GM21528 (cell line): Measurements from ENCODE around the gene MUC4.
"Not testable (repeated sequence)": the region's sequence is repeated elsewhere in the genome, so short reads cannot be mapped to it uniquely, and the experiment has no call there.

Source experiments
- ATAC-seq: cut with Tn5 transposase; IDR thresholded peaks from one replicate; pipeline ENCODE4 v1.9.1; 2021; ENCODE audit warnings: mild to moderate bottlenecking, moderate library complexity; ENCODE audit not compliant: unreplicated experiment, low FRiP score

The MUC4 gene

DNA sequence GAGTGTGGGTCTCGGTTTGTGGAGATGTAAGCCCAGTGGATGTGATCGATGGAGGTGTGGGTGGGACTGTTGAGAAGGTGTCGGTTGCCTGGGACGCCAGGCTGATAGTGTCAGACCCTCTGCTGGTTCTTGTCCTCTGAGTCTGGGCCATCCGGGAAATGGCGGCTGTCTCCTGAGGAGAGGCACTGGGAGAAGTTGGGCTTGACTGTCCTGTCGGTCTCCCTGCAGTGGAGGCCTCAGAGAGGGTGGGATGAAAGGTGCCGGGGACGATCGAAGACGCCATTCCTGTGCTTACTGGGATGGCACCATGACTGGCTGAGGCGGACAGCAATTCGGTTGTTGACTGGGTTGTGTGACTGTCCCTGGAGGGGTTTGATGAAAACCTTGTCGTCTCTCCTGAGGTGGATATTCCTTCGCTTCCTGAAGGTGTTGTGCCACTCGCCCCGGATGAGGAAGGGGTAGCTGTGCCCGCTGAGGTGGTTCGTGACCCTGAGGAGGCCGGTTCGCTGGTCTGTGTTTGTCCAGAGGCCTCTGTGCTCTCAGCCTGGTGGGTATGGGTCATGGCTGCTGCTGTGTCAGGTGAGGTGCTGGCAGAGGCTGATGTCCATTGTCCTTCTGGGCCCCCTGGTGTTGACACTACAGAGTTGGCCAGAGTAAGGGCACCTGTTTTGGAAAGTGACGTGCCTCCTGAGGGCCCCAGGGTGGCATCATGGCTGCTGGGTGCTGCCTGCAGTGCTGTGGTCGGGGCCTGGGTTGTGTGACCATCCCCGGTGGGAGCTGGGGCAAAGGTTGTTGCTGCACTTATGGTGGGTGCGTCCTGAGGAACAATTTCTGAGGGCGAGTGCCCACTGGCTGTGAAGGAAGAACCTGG is 22.8 kb downstream of the MUC4 start:
- no peak for ATAC-seq

DNA sequence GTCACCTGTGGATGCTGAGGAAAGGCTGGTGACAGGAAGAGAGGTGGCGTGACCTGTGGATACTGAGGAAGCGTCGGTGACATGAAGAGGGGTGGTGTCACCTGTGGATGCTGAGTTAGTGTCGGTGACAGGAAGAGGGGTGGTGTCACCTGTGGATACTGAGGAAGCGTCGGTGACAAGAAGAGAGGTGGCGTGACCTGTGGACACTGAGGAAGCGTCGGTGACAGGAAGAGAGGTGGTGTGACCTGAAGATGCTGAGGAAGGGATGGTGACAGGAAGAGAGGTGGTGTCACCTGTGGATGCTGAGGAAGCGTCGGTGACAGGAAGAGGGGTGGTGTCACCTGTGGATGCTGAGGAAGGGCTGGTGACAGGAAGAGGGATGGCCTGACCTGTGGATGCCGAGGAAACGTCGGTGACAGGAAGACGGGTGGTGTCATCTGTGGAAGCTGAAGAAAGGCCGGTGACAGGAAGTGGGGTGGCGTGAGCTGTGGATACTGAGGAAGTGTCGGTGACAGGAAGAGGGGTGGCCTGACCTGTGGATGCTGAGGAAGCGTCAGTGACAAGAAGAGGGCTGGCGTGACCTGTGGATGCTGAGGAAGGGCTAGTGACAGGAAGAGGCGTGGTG is 25.8 kb downstream of the MUC4 start:
- ATAC-seq: not testable (repeated sequence)

DNA sequence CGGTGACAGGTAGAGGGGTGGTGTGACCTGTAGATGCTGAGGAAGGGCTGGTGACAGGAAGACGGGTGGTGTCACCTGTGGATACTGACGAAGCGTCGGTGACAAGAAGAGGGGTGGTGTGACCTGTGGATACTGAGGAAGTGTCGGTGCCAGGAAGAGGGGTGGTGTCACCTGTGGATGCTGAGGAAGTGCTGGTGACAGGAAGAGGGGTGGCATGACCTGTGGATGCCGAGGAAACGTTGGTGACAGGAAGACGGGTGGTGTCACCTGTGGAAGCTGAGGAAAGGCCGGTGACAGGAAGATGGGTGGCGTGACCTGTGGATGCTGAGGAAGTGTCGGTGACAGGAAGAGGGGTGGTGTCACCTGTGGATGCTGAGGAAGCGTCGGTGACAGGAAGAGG is 27.7 kb downstream of the MUC4 start:
- not testable (repeated sequence) for ATAC-seq

GRCh38 chr3:195781236-195781635 is 30.5 kb downstream of the MUC4 start:
- ATAC-seq: not testable (repeated sequence)

DNA sequence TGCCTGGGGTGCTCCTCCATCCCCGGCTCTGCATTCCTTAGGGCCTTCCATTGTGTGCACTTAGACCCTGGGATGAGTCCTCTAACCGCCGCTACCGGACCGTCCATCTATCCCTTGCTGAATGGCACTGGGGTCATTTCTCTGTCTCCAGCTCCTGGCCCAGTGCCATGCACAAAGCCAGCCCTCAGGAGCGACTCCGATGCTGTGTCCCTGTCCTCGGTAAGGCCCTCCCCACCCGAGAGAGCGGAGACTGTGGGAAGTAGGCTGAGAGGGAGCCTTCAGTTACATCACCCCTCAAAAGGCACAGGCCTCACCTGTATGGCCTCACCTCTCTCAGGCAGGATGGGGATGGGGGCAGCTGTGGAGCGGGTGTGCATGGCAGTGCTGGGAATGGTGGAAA is 33.8 kb downstream of the MUC4 start:
- no peak for ATAC-seq

- ATAC-seq: no peak
These were observed 36.8 kb downstream of the MUC4 start for GRCh38 chr3:195774917-195775316.

DNA sequence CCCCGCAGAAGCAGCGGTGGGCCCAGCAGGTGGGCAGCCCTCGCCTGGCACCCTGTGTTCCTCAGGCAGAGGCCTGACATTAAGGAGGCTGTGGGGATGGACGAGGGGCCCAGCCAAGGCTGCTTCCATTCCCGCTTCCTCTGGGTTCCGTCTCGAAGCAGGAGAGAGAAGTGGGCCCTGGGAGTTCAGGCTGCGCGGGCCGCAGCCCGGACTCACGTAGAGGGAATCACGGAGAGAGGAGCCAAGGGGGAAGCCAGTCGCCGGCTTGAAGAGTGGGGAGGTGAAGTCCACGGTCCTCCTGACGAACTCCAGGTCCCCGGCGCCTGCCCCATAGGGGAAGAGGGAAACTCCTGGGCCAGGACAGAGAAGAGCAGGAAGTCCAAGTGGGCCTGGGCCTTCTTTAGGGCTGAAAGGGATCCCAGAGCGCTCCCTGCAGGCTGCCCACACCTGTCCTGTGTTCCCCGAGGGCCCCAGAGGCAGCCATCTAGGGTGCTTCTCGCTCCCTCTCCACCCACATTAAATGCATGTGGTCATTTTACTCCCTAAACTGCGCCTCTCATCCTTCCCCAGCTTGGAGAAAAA is 37.7 kb downstream of the MUC4 start:
- no peak for ATAC-seq

GRCh38 chr3:195771646-195772300 is 40.0 kb downstream of the MUC4 start:
- ATAC-seq: no peak

DNA sequence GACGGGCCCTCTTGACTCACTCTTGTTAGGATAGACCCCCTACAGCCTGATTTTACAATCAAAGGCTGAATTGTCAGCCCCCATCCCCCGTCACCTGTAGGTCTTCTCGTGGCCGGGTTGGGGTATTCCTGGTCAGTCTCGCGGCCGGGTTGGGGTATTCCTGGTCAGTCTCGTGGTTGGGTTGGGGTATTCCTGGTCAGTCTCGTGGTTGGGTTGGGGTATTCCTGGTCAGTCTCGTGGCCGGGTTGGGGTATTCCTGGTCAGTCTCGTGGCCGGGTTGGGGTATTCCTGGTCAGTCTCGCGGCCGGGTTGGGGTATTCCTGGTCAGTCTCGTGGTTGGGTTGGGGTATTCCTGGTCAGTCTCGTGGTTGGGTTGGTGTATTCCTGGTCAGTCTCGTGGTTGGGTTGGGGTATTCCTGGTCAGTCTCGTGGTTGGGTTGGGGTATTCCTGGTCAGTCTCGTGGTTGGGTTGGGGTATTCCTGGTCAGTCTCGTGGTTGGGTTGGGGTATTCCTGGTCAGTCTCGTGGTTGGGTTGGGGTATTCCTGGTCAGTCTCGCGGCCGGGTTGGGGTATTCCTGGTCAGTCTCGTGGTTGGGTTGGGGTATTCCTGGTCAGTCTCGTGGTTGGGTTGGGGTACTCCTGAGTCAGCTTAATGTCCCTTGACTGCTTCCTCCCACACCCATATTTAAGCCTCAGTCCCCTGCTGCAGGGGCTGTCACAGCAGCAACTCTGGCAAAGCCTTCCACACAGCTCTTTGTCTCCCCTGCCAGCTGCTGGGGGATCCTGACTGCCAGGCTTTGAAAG is 40.7 kb downstream of the MUC4 start:
- ATAC-seq: not testable (repeated sequence)

GRCh38 chr3:195770081-195770840 is 41.5 kb downstream of the MUC4 start:
- no peak for ATAC-seq

DNA sequence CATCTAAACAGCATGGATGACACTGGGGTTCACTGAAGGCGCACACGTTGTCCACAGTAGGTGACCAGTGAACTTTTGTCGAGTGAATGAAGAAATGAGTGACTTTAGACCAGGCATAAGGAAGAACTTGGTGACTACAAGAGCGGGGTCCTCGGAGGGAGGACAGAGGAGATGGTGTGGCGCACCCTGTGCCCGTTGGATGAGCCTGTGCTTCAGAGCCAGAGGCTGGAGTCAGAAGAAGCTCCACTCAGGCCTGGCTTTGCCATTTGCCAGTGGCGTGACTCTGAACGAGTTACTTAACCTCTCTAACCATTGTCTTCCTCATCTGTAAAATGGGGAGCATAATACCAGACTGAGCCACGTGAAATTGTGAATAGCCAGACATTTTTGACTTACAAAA is 42.2 kb downstream of the MUC4 start:
- no peak for ATAC-seq

DNA sequence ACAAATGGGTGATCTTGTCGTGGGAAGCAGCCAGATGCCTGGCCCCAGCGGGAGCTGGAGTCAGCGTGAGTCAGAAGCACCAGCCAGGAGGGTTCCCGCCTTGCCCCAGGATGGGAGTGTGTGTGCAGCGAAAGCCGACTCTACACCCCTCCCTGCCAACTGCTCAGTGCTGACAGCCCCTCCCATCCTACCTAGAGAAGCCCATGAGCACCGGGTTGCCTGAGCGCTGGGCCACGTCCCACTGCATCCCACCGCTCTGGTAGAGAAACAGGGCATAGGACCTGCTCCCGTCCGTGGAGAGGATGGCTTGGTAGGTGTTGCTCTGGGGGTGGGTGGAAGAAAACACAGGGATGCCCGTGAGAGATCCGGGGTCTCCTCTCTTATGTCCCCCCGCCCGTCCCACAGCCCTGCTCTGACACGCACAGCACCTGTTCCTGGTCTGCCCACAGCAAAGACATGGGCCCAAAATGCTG is 42.9 kb downstream of the MUC4 start:
- no peak for ATAC-seq

DNA sequence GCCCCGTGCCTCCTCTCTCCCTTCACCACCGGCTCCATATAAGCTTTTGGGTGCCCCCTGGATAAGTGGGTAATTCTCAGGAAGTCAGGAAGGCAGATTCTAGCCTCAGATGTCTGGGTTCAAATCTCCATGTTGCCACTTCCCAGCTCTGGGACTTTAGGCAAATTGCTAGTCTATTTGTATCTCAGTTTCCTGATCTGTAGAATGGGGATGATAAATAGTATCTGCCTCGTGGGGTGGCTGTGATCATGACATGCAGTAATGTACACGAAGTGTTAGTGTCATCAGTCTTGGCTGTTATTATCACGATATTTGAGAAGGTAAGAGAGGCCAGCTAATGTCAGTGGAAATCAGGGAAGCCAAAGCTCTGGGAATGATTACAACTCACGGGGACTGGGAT is 43.3 kb downstream of the MUC4 start:
- ATAC-seq: no peak

- no peak for ATAC-seq
These were observed 43.9 kb downstream of the MUC4 start for GRCh38 chr3:195767792-195768191.

- no peak for ATAC-seq
These were observed 45.1 kb downstream of the MUC4 start for GRCh38 chr3:195766671-195767070.

GRCh38 chr3:195764961-195765706 is 46.6 kb downstream of the MUC4 start:
- no peak for ATAC-seq

DNA sequence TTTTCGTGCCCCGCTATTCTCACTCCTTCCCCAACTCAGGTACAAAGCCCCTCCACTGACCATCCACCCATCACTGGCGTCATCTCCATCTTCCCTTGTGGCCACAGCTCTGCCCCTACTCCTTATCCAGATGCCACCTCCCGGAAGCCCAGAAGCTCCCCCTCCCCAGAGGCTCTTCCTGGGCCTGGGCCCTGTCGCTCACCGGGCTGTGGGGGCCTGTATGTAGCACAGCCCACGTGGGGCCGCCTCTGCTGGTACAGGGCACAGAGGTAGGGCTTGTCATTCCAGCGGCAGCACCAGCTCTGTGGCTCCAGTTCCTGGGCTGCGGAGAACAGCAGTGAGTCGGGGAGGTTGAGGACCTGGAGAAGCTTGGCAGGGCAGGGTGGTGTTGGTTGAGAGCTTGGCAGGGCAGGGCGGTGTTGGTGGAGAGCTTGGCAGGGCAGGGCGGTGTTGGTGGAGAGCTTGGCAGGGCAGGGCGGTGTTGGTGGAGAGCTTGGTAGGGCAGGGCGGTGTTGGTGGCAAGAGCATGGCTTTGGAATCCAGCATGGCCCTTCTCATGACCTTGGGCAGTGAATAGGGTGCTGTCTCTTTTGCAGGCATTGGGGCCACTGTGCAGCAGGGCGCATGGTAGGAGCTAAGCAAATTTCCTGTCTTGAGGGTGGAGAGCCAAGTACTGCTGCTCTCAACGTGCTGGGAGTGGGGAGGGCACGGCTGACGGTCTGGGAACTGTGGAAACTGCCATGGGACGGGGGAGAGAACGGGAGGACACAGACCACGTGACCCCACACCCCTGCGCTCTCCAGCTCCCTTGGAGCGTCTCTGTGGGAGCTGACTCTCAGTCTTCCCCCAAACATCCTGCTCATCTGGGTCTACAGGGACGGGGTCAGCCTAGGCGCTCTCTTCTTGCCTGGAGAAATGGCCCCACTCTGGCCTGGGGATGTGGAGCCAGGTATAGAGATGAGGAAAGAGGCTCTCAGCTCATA is 47.6 kb downstream of the MUC4 start:
- ATAC-seq: no peak
